HG03025 (cell line): ENCODE measurements around the gene BRAT1.

ENCODE experiments used
- ATAC-seq: cut with Tn5 transposase; IDR thresholded peaks from one replicate; pipeline ENCODE4 v1.9.1; 2021; ENCODE audit warnings: mild to moderate bottlenecking, moderate library complexity; ENCODE audit not compliant: unreplicated experiment, low FRiP score

BRAT1 gene

GRCh38 chr7:2586326-2587020 lies 31.1 kb upstream of the BRAT1 start:
- no peak for ATAC-seq

- ATAC-seq = no peak
Measured at GRCh38 chr7:2585446-2585845, 30.1 kb upstream of the BRAT1 start.

GRCh38 chr7:2583798-2584580 lies 28.7 kb upstream of the BRAT1 start:
- ATAC-seq = no peak

GRCh38 chr7:2582006-2582735 lies 26.8 kb upstream of the BRAT1 start:
- ATAC-seq = no peak

- no peak for ATAC-seq
Measured at GRCh38 chr7:2580636-2581035, 25.3 kb upstream of the BRAT1 start.

- no peak for ATAC-seq
Measured at GRCh38 chr7:2577914-2578680, 22.8 kb upstream of the BRAT1 start.

GRCh38 chr7:2576742-2577491 lies 21.6 kb upstream of the BRAT1 start:
- no peak for ATAC-seq

GRCh38 chr7:2575733-2576340 lies 20.5 kb upstream of the BRAT1 start:
- ATAC-seq = no peak

- no peak for ATAC-seq
Measured at GRCh38 chr7:2575046-2575732, 19.9 kb upstream of the BRAT1 start.

- ATAC-seq = no peak
Measured at GRCh38 chr7:2573761-2574160, 18.4 kb upstream of the BRAT1 start.

- no peak for ATAC-seq
Measured at GRCh38 chr7:2572101-2572842, 16.9 kb upstream of the BRAT1 start.

GRCh38 chr7:2571409-2571808 lies 16.1 kb upstream of the BRAT1 start:
- ATAC-seq = no peak

- no peak for ATAC-seq
Measured at GRCh38 chr7:2570021-2570420, 14.7 kb upstream of the BRAT1 start.

GRCh38 chr7:2569421-2569820 lies 14.1 kb upstream of the BRAT1 start:
- no peak for ATAC-seq

GRCh38 chr7:2568521-2569223 lies 13.3 kb upstream of the BRAT1 start:
- ATAC-seq = no peak

GRCh38 chr7:2567679-2568278 lies 12.5 kb upstream of the BRAT1 start:
- ATAC-seq = no peak
